ENCODE data around the gene FOSL1.

The FOSL1 gene

DNA sequence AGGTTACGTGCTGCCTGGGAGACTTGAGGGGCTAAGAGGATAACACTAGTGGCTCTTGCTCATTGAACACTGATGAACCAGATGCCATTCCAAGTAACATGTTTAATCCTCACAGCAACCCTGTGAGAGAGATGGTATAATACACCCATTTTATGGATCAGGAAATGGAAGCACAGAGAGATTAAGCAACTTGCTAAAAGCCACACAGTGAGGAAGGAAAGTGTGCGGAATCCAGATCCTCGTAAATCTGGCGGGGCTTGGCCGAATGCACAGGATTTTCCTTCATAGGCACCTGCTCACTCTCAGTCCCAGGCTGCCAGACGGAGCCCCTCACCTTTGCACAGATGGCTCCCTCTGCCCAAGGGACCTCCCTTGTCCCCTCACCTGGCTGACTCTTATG, 7.7 kb upstream of the FOSL1 start:
- TF ChIP-seq Cebpa-rat (IDR thresholded peaks at IDR 0.05) = no peak
- Histone ChIP-seq H3K36me3 (no peaks in the 10 kb centered on the region), H3K4me3 (no peak overlapping the region), H3K9me3 (replicated peaks in 1 of 11) (no peaks in the 10 kb centered on the region), H3K9ac (no peak overlapping the region), H3K4me1 (peaks cover 14 to 50% (median 42%) of the 10 kb centered on the region in 10 experiments), H4K20me1 (no peaks in the 10 kb centered on the region), H3K27me3 (no peaks in the 10 kb centered on the region), H3K27ac (no peak overlapping the region), H3K4me2 (no peak overlapping the region)

DNA sequence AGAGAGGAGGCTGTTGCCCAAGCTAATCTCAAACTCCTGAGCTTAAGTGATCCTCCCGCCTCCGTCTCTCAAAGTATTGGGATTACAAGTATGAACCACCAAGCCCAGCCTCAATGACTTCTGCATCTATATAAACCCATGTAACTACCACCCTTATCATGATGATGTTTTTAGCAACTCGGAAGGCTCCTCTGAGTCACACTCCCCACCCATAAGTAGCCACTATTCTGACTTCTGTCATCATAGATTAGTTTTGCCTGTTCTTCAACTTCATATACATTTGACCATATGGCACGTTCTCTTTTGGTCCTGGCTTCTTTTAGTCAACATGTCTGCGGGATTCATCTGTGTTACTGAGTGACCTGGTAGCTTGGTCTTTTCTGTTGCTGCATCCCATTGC, 6.4 kb upstream of the FOSL1 start:
- H3K27ac ChIP-seq = no peak overlapping the region
- H3K4me3 ChIP-seq = no peak overlapping the region
- no peak for TF ChIP-seq Cebpa-rat (IDR thresholded peaks at IDR 0.05)
- H3K9me3 ChIP-seq (replicated peaks in 1 of 11) = no peaks in the 10 kb centered on the region
- no peak overlapping the region for H3K4me2 ChIP-seq
- H3K27me3 ChIP-seq = peaks cover 0 to 7% (median 4%) of the 10 kb centered on the region in 11 experiments; a peak in 9 of 22 replicates
- no peak overlapping the region for H3K9ac ChIP-seq
- H3K4me1 ChIP-seq = peaks cover 14 to 47% (median 38%) of the 10 kb centered on the region in 10 experiments
- H3K36me3 ChIP-seq = no peaks in the 10 kb centered on the region
- H4K20me1 ChIP-seq = no peaks in the 10 kb centered on the region

DNA sequence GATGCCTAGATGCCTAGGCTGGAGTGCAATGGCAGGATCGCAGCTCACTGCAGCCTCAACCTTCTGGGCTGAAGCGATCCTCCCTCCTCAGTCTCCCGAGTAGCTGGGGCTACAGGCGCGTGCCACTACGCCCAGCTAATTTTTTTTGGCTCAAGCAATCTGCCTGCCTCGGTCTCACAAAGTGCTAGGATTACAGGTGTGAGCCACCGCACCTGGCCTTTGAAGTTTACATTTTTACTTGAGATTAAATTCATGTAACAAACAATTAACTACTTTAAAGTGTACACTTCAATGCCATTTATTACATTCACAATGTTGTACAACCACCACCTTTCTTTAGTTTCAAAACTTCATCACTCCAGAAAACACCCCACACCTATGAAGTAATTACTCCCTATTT, 3.5 kb upstream of the FOSL1 start:
- Histone ChIP-seq H4K20me1 (peaks cover 0 to 4% (median 0%) of the 10 kb centered on the region in 11 experiments; a peak in 2 of 22 replicates), H3K4me3 (no peak overlapping the region), H3K9me3 (replicated peaks in 1 of 11) (no peaks in the 10 kb centered on the region), H3K27me3 (peaks cover 0 to 36% (median 33%) of the 10 kb centered on the region in 11 experiments; a peak in 19 of 22 replicates), H3K4me1 (peaks cover 19 to 46% (median 33%) of the 10 kb centered on the region in 10 experiments), H3K36me3 (no peaks in the 10 kb centered on the region), H3K9ac (0 out of 22 replicates have a peak overlapping the region, but pooled peaks of 1 of the 11 experiments have one; percentile 18), H3K4me2 (peak overlapping the region in 6 of 11 experiments; percentile 38 to 79 (median 60); a peak in 7 of 22 replicates), H3K27ac (no peak overlapping the region)
- TF ChIP-seq Cebpa-rat (IDR thresholded peaks at IDR 0.05) = no peak

DNA sequence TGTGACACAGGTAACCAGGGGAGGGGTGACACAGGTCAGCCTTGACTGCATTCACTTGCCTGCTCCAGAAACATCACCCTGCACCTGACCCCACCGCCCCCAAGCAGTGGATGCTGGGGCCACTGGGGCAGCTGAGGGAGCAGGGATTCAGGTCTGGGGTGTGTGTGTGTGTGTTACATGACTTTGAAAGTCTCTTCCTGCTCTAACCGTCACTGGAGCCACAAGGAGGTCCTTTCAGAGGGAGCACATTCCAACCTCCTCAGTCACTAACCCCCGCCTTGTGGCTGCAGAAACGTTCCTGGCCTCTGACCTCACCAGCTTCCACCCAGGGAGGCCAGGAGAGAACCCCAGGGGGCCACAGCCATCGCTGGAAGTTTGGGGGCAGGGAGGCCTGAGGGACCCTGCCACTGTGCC, 2.9 kb upstream of the FOSL1 start:
- Histone ChIP-seq H3K4me1 (peaks cover 26 to 46% (median 38%) of the 10 kb centered on the region in 10 experiments), H4K20me1 (peaks cover 0 to 10% (median 0%) of the 10 kb centered on the region in 11 experiments; a peak in 3 of 22 replicates), H3K4me3 (no peak overlapping the region), H3K9me3 (replicated peaks in 1 of 11) (no peaks in the 10 kb centered on the region), H3K36me3 (peaks cover 0 to 5% (median 0%) of the 10 kb centered on the region in 11 experiments; a peak in 1 of 22 replicates), H3K9ac (peak overlapping the region in 4 of 11 experiments; percentile 0 to 18 (median 9); a peak in 2 of 22 replicates), H3K4me2 (peak overlapping the region in 9 of 11 experiments; percentile 38 to 79 (median 52); a peak in 18 of 22 replicates), H3K27me3 (peaks cover 0 to 42% (median 39%) of the 10 kb centered on the region in 11 experiments; a peak in 19 of 22 replicates), H3K27ac (no peak overlapping the region)
- no peak for TF ChIP-seq Cebpa-rat (IDR thresholded peaks at IDR 0.05)

GRCh38 chr11:65900899-65901180, 652 bp upstream of the FOSL1 start:
- peak overlapping the region in 1 of 11 experiments; percentile 85; a peak in 1 of 22 replicates for H3K27ac ChIP-seq
- H3K9me3 ChIP-seq (replicated peaks in 1 of 11) = no peaks in the 10 kb centered on the region
- H3K4me2 ChIP-seq = peak overlapping the region; percentile 85 to 99 (median 92)
- H3K36me3 ChIP-seq = peaks cover 0 to 26% (median 0%) of the 10 kb centered on the region in 11 experiments; a peak in 12 of 22 replicates
- TF ChIP-seq Cebpa-rat (IDR thresholded peaks at IDR 0.05) = no peak
- H4K20me1 ChIP-seq = peaks cover 0 to 32% (median 5%) of the 10 kb centered on the region in 11 experiments; a peak in 8 of 22 replicates
- H3K4me3 ChIP-seq = peak overlapping the region in 5 of 10 experiments; percentile 70 to 93 (median 77); a peak in 8 of 20 replicates
- peaks cover 0 to 55% (median 51%) of the 10 kb centered on the region in 11 experiments; a peak in 19 of 22 replicates for H3K27me3 ChIP-seq
- H3K4me1 ChIP-seq = peaks cover 34 to 57% (median 45%) of the 10 kb centered on the region in 10 experiments
- no peak overlapping the region; a peak in 1 of 22 replicates for H3K9ac ChIP-seq

GRCh38 chr11:65899356-65900124, 648 bp downstream of the FOSL1 start:
- peak overlapping the region; percentile 66 to 93 (median 77) for H3K4me3 ChIP-seq
- peaks cover 0 to 33% (median 4%) of the 10 kb centered on the region in 11 experiments; a peak in 12 of 22 replicates for H3K36me3 ChIP-seq
- peaks cover 0 to 55% (median 51%) of the 10 kb centered on the region in 11 experiments; a peak in 19 of 22 replicates for H3K27me3 ChIP-seq
- H3K4me1 ChIP-seq = peaks cover 44 to 70% (median 58%) of the 10 kb centered on the region in 10 experiments
- H3K9ac ChIP-seq = peak overlapping the region; percentile 64 to 91 (median 83)
- peak overlapping the region; percentile 85 to 99 (median 92) for H3K4me2 ChIP-seq
- no peaks in the 10 kb centered on the region for H3K9me3 ChIP-seq (replicated peaks in 1 of 11)
- peaks cover 0 to 38% (median 5%) of the 10 kb centered on the region in 11 experiments; a peak in 8 of 22 replicates for H4K20me1 ChIP-seq
- no peak for TF ChIP-seq Cebpa-rat (IDR thresholded peaks at IDR 0.05)
- peak overlapping the region; percentile 71 to 85 (median 82) for H3K27ac ChIP-seq

GRCh38 chr11:65898656-65899355, 1.4 kb downstream of the FOSL1 start:
- H3K4me1 ChIP-seq = peaks cover 51 to 77% (median 65%) of the 10 kb centered on the region in 10 experiments
- peak overlapping the region; percentile 71 to 85 (median 82) for H3K27ac ChIP-seq
- H3K9ac ChIP-seq = peak overlapping the region; percentile 64 to 91 (median 83)
- H3K4me2 ChIP-seq = peak overlapping the region; percentile 85 to 99 (median 92)
- H3K9me3 ChIP-seq (replicated peaks in 1 of 11) = no peaks in the 10 kb centered on the region
- peaks cover 0 to 33% (median 4%) of the 10 kb centered on the region in 11 experiments; a peak in 12 of 22 replicates for H3K36me3 ChIP-seq
- peak overlapping the region; percentile 66 to 93 (median 77) for H3K4me3 ChIP-seq
- peaks cover 0 to 38% (median 5%) of the 10 kb centered on the region in 11 experiments; a peak in 8 of 22 replicates for H4K20me1 ChIP-seq
- no peak for TF ChIP-seq Cebpa-rat (IDR thresholded peaks at IDR 0.05)
- H3K27me3 ChIP-seq = peaks cover 0 to 55% (median 51%) of the 10 kb centered on the region in 11 experiments; a peak in 19 of 22 replicates

DNA sequence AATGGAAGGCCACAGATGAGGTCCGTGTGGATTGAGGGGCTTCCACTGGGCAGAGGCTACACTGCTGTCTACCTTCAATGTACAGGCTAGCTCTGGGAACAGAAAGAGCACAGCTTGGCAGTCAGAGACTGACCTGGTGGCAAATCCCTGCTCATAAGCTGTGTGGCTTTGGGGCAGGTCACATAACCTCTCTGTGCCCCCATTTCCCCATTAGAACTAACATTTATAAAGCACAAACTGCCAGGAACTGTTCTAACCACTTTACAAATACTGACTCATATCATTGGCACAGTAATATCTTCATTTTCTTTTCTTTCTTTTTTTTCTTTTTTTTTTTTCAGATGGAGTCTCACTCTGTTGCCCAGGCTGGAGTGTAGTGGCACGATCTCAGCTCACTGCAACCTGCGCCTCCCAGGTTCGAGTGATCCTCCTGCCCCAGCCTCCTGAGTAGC, 3.1 kb downstream of the FOSL1 start:
- peaks cover 0 to 53% (median 48%) of the 10 kb centered on the region in 11 experiments; a peak in 19 of 22 replicates for H3K27me3 ChIP-seq
- H3K27ac ChIP-seq = no peak overlapping the region
- H4K20me1 ChIP-seq = peaks cover 0 to 54% (median 16%) of the 10 kb centered on the region in 11 experiments; a peak in 18 of 22 replicates
- peaks cover 56 to 82% (median 66%) of the 10 kb centered on the region in 10 experiments for H3K4me1 ChIP-seq
- no peaks in the 10 kb centered on the region for H3K9me3 ChIP-seq (replicated peaks in 1 of 11)
- TF ChIP-seq Cebpa-rat (IDR thresholded peaks at IDR 0.05) = no peak
- no peak overlapping the region for H3K9ac ChIP-seq
- peak overlapping the region in 2 of 11 experiments; percentile 85 to 92; a peak in 4 of 22 replicates for H3K4me2 ChIP-seq
- H3K36me3 ChIP-seq = peaks cover 0 to 43% (median 4%) of the 10 kb centered on the region in 11 experiments; a peak in 12 of 22 replicates
- H3K4me3 ChIP-seq = no peak overlapping the region

Measured in BLaER1 treated with 17β-estradiol and CSF1 and Interleukin-3, amounts not matched to agents 10 nM and 100 nM (cell line).